ENCODE results near the gene CAPN12. TPM values are rescaled to one million over a fixed set of nuclear protein-coding genes. Genes with fewer than 3 reads are reported as not detected.

The CAPN12 gene, protein sequence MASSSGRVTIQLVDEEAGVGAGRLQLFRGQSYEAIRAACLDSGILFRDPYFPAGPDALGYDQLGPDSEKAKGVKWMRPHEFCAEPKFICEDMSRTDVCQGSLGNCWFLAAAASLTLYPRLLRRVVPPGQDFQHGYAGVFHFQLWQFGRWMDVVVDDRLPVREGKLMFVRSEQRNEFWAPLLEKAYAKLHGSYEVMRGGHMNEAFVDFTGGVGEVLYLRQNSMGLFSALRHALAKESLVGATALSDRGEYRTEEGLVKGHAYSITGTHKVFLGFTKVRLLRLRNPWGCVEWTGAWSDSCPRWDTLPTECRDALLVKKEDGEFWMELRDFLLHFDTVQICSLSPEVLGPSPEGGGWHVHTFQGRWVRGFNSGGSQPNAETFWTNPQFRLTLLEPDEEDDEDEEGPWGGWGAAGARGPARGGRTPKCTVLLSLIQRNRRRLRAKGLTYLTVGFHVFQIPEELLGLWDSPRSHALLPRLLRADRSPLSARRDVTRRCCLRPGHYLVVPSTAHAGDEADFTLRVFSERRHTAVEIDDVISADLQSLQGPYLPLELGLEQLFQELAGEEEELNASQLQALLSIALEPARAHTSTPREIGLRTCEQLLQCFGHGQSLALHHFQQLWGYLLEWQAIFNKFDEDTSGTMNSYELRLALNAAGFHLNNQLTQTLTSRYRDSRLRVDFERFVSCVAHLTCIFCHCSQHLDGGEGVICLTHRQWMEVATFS
- total RNA-seq = not detected in 2 replicates

DNA sequence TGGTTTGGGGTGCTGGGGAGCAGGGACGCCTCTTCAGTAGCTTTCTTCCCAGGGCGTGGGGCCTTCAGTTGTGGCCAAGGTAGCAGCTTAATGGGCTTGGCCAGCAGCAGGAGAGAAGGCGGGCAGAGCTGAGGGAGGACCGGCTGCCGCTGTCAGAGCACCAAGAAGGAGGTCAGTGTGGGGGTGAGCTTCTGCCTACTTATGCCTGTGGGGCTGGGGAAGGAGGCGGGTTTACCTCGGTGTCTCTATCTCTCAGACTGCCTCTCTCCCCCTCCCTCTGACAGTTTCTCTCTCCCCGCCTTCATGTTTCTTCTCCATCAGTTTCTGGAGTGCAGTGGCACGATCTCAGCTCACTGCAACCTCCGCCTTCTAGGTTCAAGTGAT lies at the start of gene CAPN12:
TSS of gene CAPN12 (minus strand) at position 177 of the 384 bp plus-strand sequence. CDS start 309 bp downstream, outside the sequence.

DNA sequence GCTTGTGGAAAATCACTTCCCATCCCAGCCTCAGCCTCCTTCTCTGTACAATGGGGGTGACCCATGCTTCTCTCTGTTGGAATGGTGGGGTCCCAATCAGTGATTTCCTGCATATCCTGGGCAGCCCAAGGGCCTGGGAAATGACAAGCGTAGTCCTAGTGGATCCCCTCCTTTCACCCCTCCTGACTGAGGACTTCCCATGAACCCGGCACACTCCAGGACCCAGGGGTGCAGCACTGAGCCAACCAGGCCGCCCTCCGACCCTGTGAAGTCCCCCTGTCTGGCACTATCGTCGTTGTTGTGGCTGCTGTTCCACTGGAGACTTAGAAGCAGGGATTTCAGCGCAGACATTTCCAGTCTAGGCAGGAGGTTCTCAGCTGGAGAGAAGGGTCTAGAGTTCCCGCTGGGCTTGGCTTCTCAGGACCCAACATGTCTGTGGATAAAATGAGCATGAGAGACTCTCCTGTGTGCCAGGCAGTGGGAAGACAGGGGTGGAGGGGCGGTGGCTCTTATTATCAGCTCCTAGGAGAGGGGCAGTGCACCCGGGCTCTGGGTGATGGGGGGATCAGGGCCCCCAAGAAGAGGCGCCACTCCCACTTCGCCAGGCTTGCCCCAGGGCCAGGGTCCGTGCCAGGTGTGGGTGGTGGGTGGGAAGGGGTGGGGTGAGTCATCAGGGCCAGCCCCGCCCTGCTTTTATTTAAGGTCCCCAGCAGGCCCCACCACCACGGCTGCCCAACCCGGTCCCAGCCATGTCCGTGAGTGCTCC lies 44.4 kb upstream of the CAPN12 start, which contains the start of gene LGALS7B:
TSS of gene LGALS7B (plus strand) at position 723 of the 766 bp plus-strand sequence. CDS start at position 750, 27 bp downstream.

DNA sequence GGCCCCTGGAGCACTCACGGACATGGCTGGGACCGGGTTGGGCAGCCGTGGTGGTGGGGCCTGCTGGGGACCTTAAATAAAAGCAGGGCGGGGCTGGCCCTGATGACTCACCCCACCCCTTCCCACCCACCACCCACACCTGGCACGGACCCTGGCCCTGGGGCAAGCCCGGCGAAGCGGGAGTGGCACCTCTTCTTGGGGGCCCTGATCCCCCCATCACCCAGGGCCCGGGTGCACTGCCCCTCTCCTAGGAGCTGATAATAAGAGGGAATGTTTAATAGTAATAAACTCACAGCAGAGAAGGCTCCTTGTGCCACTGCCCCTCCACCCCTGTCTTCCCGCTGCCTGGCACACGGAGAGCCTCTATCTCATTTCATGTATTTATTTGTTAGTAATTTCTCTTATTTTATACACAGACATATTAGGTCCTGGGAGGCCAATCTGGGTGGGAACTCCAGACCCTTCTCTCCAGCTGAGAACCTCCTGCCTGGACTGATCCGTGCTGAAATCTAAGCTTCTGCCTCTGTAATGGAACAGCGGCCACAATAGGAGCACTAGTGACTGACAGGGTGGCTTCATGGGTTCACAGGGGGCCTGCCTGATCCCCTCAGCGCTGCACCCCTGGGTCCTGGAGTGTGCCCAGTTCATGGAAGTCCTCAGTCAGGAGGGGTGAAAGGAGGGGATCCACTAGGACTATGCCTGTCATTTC lies 29.3 kb upstream of the CAPN12 start, which contains the start of gene LGALS7:
TSS of gene LGALS7 (minus strand) at position 49 of the 709 bp plus-strand sequence. CDS start at position 24, 25 bp downstream.

Other genes with a start within 250 kb of the CAPN12 start
- 0.31 TPM in 1 of 2 replicates, not detected in the other for gene MAP4K1, start 126.5 kb downstream of the CAPN12 start, total RNA-seq
- 288 and 303 TPM in 2 replicates for gene EIF3K, start 125.3 kb downstream of the CAPN12 start, total RNA-seq
- gene ACTN4, start 96.8 kb downstream of the CAPN12 start, total RNA-seq = 256 and 342 TPM in 2 replicates
- gene LGALS7, start 29.0 kb upstream of the CAPN12 start, total RNA-seq = 0.50 TPM in 1 of 2 replicates, not detected in the other
- not detected in 2 replicates for gene LGALS7B, start 44.7 kb upstream of the CAPN12 start, total RNA-seq
- not detected in 2 replicates for gene LGALS4, start 68.5 kb upstream of the CAPN12 start, total RNA-seq
- 9.8 and 10.0 TPM in 2 replicates for gene ECH1, start 87.3 kb upstream of the CAPN12 start, total RNA-seq
- 215 and 236 TPM in 2 replicates for gene HNRNPL, start 105.5 kb upstream of the CAPN12 start, total RNA-seq
- gene RINL, start 133.8 kb upstream of the CAPN12 start, total RNA-seq = 0.66 and 0.68 TPM in 2 replicates
- 40.4 and 50.4 TPM in 2 replicates for gene SIRT2, start 155.1 kb upstream of the CAPN12 start, total RNA-seq
- gene NFKBIB, start 155.5 kb upstream of the CAPN12 start, total RNA-seq = 8.0 and 13.3 TPM in 2 replicates
- not detected in 2 replicates for gene CCER2, start 167.7 kb upstream of the CAPN12 start, total RNA-seq
- 7.8 and 8.2 TPM in 2 replicates for gene SARS2, start 186.3 kb upstream of the CAPN12 start, total RNA-seq
- gene MRPS12, start 186.5 kb upstream of the CAPN12 start, total RNA-seq = 21.0 and 33.7 TPM in 2 replicates
- gene FBXO17, start 231.3 kb upstream of the CAPN12 start, total RNA-seq = 11.0 and 15.3 TPM in 2 replicates